ENCODE data around the gene MYH15.

The MYH15 gene

GRCh38 chr3:108510496-108510895 lies at the start of gene MYH15:
TSS of gene MYH15 (minus strand) at chr3:108510596. CDS start at chr3:108510530, 66 bp downstream.
- TF ChIP-seq CTCF (IDR thresholded peaks at IDR 0.05; ENCODE audit: low read depth, low read length) = no peak
- H3K4me3 ChIP-seq (ENCODE audit: low read depth, low read length) = no peak within 1 kb of the TSS

GRCh38 chr3:108555966-108556581 lies 45.7 kb upstream of the MYH15 start:
- no peak for TF ChIP-seq CTCF (IDR thresholded peaks at IDR 0.05; ENCODE audit: low read depth, low read length)

GRCh38 chr3:108554913-108555571 lies 44.6 kb upstream of the MYH15 start:
- no peak for TF ChIP-seq CTCF (IDR thresholded peaks at IDR 0.05; ENCODE audit: low read depth, low read length)
- H3K4me3 ChIP-seq (ENCODE audit: low read depth, low read length) = no peak overlapping the region

More at GRCh38 chr3:108555966-108556581, 45.7 kb upstream of the MYH15 start:
- no peak overlapping the region for H3K4me3 ChIP-seq (ENCODE audit: low read depth, low read length)

GRCh38 chr3:108554229-108554628 lies 43.8 kb upstream of the MYH15 start:
- H3K4me3 ChIP-seq (ENCODE audit: low read depth, low read length) = no peak overlapping the region
- TF ChIP-seq CTCF (IDR thresholded peaks at IDR 0.05; ENCODE audit: low read depth, low read length) = no peak

- TF ChIP-seq CTCF (IDR thresholded peaks at IDR 0.05; ENCODE audit: low read depth, low read length) = no peak
- no peak overlapping the region for H3K4me3 ChIP-seq (ENCODE audit: low read depth, low read length)
Observed at GRCh38 chr3:108552267-108553159, 42.1 kb upstream of the MYH15 start.

GRCh38 chr3:108548886-108549285 lies 38.5 kb upstream of the MYH15 start:
- no peak overlapping the region for H3K4me3 ChIP-seq (ENCODE audit: low read depth, low read length)
- TF ChIP-seq CTCF (IDR thresholded peaks at IDR 0.05; ENCODE audit: low read depth, low read length) = no peak

All from WI38 (cell line).